SK-N-SH (cell line): ENCODE results near the gene DLL4. TPM values are rescaled to one million over a fixed set of nuclear protein-coding genes. Genes with fewer than 3 reads are reported as not detected.
A peak's percentile ranks its signal among the peaks of the same experiment; 100 is the strongest.

ENCODE experiments used
- CTCF ChIA-PET: fragments of 300-600, 350-600 bp; formaldehyde crosslinking; extraction: SDS; loops from one replicate; lab custom pipeline; 2021; lab: Yijun Ruan, JAX
- POLR2A ChIA-PET: fragments of 350-600 bp; sonication (Branson Sonifier 250); formaldehyde crosslinking; extraction: SDS; loops from one replicate; lab custom pipeline; 2020; ENCODE audit warnings: antibody characterized with exemption, inconsistent platforms; lab: Yijun Ruan, JAX
- DNase-seq: peaks from one replicate; pipeline ENCODE4 v3.0.0; 2012
- H2AFZ ChIP-seq: fragments of 200-600 bp; sonication (generic); 2 replicates; pipeline ENCODE4 v1.8.1; 2016; ENCODE audit warnings: antibody characterized with exemption, mild to moderate bottlenecking, low read depth
- H3F3A ChIP-seq: fragments of 200-600 bp; sonication (generic); replicated peaks from 2 replicates; pipeline ENCODE3; 2016; ENCODE audit warnings: antibody characterized with exemption, mild to moderate bottlenecking; ENCODE audit not compliant: insufficient read depth
- H3K27ac ChIP-seq, 2 experiments: fragments of 200-500 bp in 1 of 2; fragments of 200-600 bp in 1 of 2; sonication (Bioruptor generic) in 1 of 2; sonication (generic), shearing (Covaris generic) in 1 of 2; 2 replicates each; pipeline versions ENCODE4 v1.5.1 to v1.6.1; 2014 to 2016; ENCODE audit warnings: low read depth in 2 of 2, inconsistent platforms in 1 of 2, low read length in 1 of 2, mild to moderate bottlenecking in 1 of 2, mixed read lengths in 1 of 2
- H3K27me3 ChIP-seq: fragments of 200-600 bp; sonication (generic), shearing (Covaris generic); 2 replicates; pipeline ENCODE4 v1.6.1; 2016; ENCODE audit warnings: mixed run types; ENCODE audit not compliant: insufficient read depth
- H3K36me3 ChIP-seq, 2 experiments: fragments of 200-500 bp in 1 of 2; fragments of 200-600 bp in 1 of 2; sonication (Bioruptor generic) in 1 of 2; sonication (generic) in 1 of 2; replicated peaks in 1 of 2; 2 replicates each; pipeline versions ENCODE3 to v1.5.1; 2014 to 2016; ENCODE audit warnings: low read length in 1 of 2, mild to moderate bottlenecking in 1 of 2; ENCODE audit not compliant: insufficient read depth in 2 of 2, control insufficient read depth in 1 of 2
- H3K4me1 ChIP-seq, 2 experiments: fragments of 200-500 bp in 1 of 2; fragments of 200-600 bp in 1 of 2; sonication (Bioruptor generic) in 1 of 2; sonication (generic), shearing (Covaris generic) in 1 of 2; 2 replicates each; pipeline versions ENCODE4 v1.5.1 to v1.6.1; 2014 to 2016; ENCODE audit warnings: low read depth in 1 of 2, low read length in 1 of 2, mixed run types in 1 of 2; ENCODE audit not compliant: insufficient read depth in 2 of 2, control insufficient read depth in 1 of 2
- H3K4me2 ChIP-seq: fragments of 200-600 bp; sonication (generic), shearing (Covaris generic); 2 replicates; pipeline ENCODE4 v1.6.1; 2017; ENCODE audit warnings: mixed run types
- H3K4me3 ChIP-seq, 2 experiments: fragments of 200-500 bp in 1 of 2; fragments of 200-600 bp in 1 of 2; sonication (Bioruptor generic) in 1 of 2; sonication (generic), shearing (Covaris generic) in 1 of 2; 2 replicates each; pipeline versions ENCODE4 v1.5.1 to v1.8.1; 2014 to 2016; ENCODE audit warnings: low read depth in 2 of 2, inconsistent platforms in 1 of 2, low read length in 1 of 2, mild to moderate bottlenecking in 1 of 2, mixed read lengths in 1 of 2, moderate library complexity in 1 of 2
- H3K79me2 ChIP-seq: fragments of 200-600 bp; sonication (generic); 2 replicates; pipeline ENCODE4 v1.8.1; 2017; ENCODE audit warnings: mild to moderate bottlenecking; ENCODE audit not compliant: insufficient read depth
- H3K9ac ChIP-seq: fragments of 200-600 bp; sonication (generic); 2 replicates; pipeline ENCODE4 v1.6.1; 2017; ENCODE audit warnings: mixed run types
- H3K9me2 ChIP-seq: fragments of 200-600 bp; sonication (generic); 2 replicates; pipeline ENCODE4 v1.6.1; 2017; ENCODE audit warnings: mixed run types
- H3K9me3 ChIP-seq: fragments of 200-600 bp; sonication (generic); 2 replicates; pipeline ENCODE4 v1.6.1; 2017; ENCODE audit warnings: mixed run types, mild to moderate bottlenecking, moderate library complexity
- H4K20me1 ChIP-seq: fragments of 200-600 bp; sonication (generic); 2 replicates; pipeline ENCODE4 v1.6.1; 2017; ENCODE audit warnings: mild to moderate bottlenecking, mixed run types; ENCODE audit not compliant: insufficient read depth
- ELF1 ChIP-seq: IDR thresholded peaks from 2 replicates; pipeline ENCODE4 v1.4.0; 2012
- JUND ChIP-seq: IDR thresholded peaks from 2 replicates; pipeline ENCODE4 v1.4.0; 2012
- MEF2A ChIP-seq: IDR thresholded peaks from 2 replicates; pipeline ENCODE4 v1.4.0; 2012; ENCODE audit warnings: low read depth, borderline replicate concordance
- NRF1 ChIP-seq: IDR thresholded peaks from 2 replicates; pipeline ENCODE4 v1.6.1; 2012; ENCODE audit warnings: low read depth, mild to moderate bottlenecking, low read length
- POLR2AphosphoS5 ChIP-seq: IDR thresholded peaks from 2 replicates; pipeline ENCODE4 v1.6.1; 2012; ENCODE audit warnings: low read depth, low read length
- RAD21 ChIP-seq: IDR thresholded peaks from 2 replicates; pipeline ENCODE4 v1.6.1; 2012; ENCODE audit warnings: mild to moderate bottlenecking, low read length
- RFX5 ChIP-seq: IDR thresholded peaks from 2 replicates; pipeline ENCODE4 v1.6.1; 2012; ENCODE audit warnings: mild to moderate bottlenecking, improper control_type of control experiment, low read length
- SMC3 ChIP-seq: IDR thresholded peaks from 2 replicates; pipeline ENCODE4 v1.6.1; 2012; ENCODE audit warnings: low read depth, low read length, improper control_type of control experiment
- TCF12 ChIP-seq: IDR thresholded peaks from 2 replicates; pipeline ENCODE4 v1.4.0; 2012
- WGBS: methylation state at CpG from one replicate; pipeline ENCODE4 v1.1.6; 2017; ENCODE audit warnings: low lambda C conversion rate; 5-methylcytosine and 5-hydroxymethylcytosine counted together
- polyA plus RNA-seq, 3 experiments: library from polyadenylated mRNA; depleted of rRNA; stranded (reverse); fragments of >200 nt; gene quantifications; 2 replicates each; pipeline ENCODE4 v1.2.3, GENCODE V29; 2012
- TF ChIP-seq, protein P1 (sequence below): IDR thresholded peaks from 2 replicates; pipeline ENCODE4; 2012
- TF ChIP-seq, protein P2 (sequence below): IDR thresholded peaks from 2 replicates; pipeline ENCODE4 v1.4.0; 2012; ENCODE audit warnings: low read depth, borderline replicate concordance
- TF ChIP-seq, protein P3 (sequence below): IDR thresholded peaks from 2 replicates; pipeline ENCODE4 v1.4.0; 2012; ENCODE audit warnings: low read depth

The DLL4 gene
- polyA plus RNA-seq, 1 of the 3 experiments (the other 2 are of a cell fraction): 0.03 TPM

DNA sequence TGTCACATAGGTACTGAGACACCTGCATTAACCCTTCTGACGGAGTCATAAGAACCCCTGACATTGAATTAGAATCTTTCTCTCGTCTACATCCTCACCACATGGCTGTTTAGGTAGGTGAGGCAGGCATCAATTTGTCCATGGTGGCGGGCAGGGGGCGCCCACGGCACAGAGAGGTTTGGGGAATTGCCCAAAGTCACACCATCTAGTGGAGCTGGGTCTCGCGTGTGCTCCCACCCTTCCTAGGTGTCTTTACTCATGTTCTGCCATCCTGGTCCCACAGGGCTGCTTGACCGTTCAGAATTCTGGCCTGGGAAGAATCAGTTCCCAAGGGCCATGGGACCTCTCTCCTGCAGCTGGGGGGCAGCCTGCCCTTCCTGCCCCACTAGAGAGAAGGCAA is 14.7 kb upstream of the DLL4 start:
- H3K4me1 ChIP-seq: peaks cover 0 to 20% of the 10 kb centered on the region in 2 experiments; a peak in 1 of 4 replicates
- H3K9me3 ChIP-seq: no peaks in the 10 kb centered on the region
- H2AFZ ChIP-seq: no peak overlapping the region
- H3K4me3 ChIP-seq: no peak overlapping the region
- no peaks in the 10 kb centered on the region for H3K36me3 ChIP-seq
- no peaks in the 10 kb centered on the region for H3K9me2 ChIP-seq
- H3K9ac ChIP-seq: no peak overlapping the region
- ChIA-PET POLR2A (no interaction called here), CTCF (interaction anchor here (0.9 to 33.6 kb wide), 6 partner anchors 9 to 108 kb away, joined by 3 to 675 read pairs (median 15); partner anchors contain the start of genes DLL4 and VPS18)
- DNase-seq: no peak
- no peaks in the 10 kb centered on the region for H3K79me2 ChIP-seq
- H3F3A ChIP-seq: no peaks in the 10 kb centered on the region
- H3K27me3 ChIP-seq: no peaks in the 10 kb centered on the region
- no peak overlapping the region for H3K4me2 ChIP-seq
- H3K27ac ChIP-seq: no peak overlapping the region
- 95% methylated on average over 8 of the region's 8 CpGs for WGBS
- no peaks in the 10 kb centered on the region for H4K20me1 ChIP-seq
- TF ChIP-seq RFX5: no peak
- 0 out of 2 replicates have a peak, but pooled peaks have one; percentile 10 for TF ChIP-seq RAD21

DNA sequence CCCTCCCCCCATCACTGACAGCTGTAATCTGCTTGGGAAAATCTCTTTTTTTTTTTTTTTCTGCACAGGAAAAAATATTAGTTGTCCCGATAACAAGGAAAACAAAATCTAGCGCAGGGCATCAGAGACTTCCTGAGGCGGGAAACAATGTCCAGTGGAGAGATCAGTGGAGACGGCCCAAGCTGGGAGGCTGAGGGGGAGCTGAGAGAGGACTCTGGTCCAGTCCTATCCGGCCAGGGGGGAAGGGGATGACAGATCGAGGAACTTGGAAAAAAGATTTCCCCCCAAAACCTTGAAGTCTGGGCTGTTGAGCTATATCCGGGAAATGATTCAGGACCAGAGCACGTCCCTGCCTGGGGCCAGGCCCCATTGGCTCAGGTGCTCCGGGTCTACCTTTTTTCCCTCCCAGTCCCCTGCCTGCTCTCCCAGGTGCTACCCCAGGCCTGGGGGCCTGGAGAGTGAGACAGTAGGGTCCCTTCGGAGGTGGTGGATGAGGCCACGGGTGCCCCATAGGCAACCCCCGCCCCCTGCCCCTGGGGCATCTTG is 14.0 kb upstream of the DLL4 start:
- no peaks in the 10 kb centered on the region for H3K9me3 ChIP-seq
- no peak for DNase-seq
- no peak for TF ChIP-seq ELF1
- TF ChIP-seq JUND: no peak
- TF ChIP-seq, protein P1, sequence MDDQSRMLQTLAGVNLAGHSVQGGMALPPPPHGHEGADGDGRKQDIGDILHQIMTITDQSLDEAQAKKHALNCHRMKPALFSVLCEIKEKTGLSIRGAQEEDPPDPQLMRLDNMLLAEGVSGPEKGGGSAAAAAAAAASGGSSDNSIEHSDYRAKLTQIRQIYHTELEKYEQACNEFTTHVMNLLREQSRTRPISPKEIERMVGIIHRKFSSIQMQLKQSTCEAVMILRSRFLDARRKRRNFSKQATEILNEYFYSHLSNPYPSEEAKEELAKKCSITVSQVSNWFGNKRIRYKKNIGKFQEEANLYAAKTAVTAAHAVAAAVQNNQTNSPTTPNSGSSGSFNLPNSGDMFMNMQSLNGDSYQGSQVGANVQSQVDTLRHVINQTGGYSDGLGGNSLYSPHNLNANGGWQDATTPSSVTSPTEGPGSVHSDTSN: no peak
- TF ChIP-seq, protein P2, sequence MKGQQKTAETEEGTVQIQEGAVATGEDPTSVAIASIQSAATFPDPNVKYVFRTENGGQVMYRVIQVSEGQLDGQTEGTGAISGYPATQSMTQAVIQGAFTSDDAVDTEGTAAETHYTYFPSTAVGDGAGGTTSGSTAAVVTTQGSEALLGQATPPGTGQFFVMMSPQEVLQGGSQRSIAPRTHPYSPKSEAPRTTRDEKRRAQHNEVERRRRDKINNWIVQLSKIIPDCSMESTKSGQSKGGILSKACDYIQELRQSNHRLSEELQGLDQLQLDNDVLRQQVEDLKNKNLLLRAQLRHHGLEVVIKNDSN: no peak
- TF ChIP-seq TCF12: no peak
- no peak for TF ChIP-seq POLR2AphosphoS5
- TF ChIP-seq NRF1: no peak
- no peak for TF ChIP-seq MEF2A
- TF ChIP-seq SMC3: no peak
- TF ChIP-seq RFX5: no peak
- TF ChIP-seq, protein P3, sequence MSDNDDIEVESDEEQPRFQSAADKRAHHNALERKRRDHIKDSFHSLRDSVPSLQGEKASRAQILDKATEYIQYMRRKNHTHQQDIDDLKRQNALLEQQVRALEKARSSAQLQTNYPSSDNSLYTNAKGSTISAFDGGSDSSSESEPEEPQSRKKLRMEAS: no peak
- H3K27me3 ChIP-seq: no peaks in the 10 kb centered on the region
- H3K4me3 ChIP-seq: no peak overlapping the region
- H3K27ac ChIP-seq: no peak overlapping the region
- no peaks in the 10 kb centered on the region for H3K79me2 ChIP-seq
- H3K4me1 ChIP-seq: peaks cover 0 to 14% of the 10 kb centered on the region in 2 experiments; a peak in 1 of 4 replicates
- H3K36me3 ChIP-seq: no peaks in the 10 kb centered on the region
- no peak overlapping the region for H3K9ac ChIP-seq
- no peak overlapping the region for H3K4me2 ChIP-seq
- no peaks in the 10 kb centered on the region for H3F3A ChIP-seq
- no peaks in the 10 kb centered on the region for H4K20me1 ChIP-seq
- ChIA-PET CTCF (interaction anchor here (0.9 to 33.6 kb wide), 8 partner anchors 9 to 269 kb away, joined by 3 to 675 read pairs (median 4); partner anchors contain the start of genes DLL4 and VPS18), POLR2A (interaction anchor here (1.2 kb wide), 1 partner anchor 13 kb away, joined by 3 read pairs; no protein-coding TSS in a partner anchor)
- H2AFZ ChIP-seq: no peak overlapping the region
- H3K9me2 ChIP-seq: no peaks in the 10 kb centered on the region
- 84% methylated on average over 11 of the region's 12 CpGs for WGBS
